Measurements from ENCODE around the gene XPC.

- no peak for TF ChIP-seq ELF4 (CRISPR knock-in tag; IDR thresholded peaks at IDR 0.05; ENCODE audit: low read depth)
- no peak for TF ChIP-seq CTCF (IDR thresholded peaks at IDR 0.05)
Measured at GRCh38 chr3:14177580-14178246, 688 bp downstream of the XPC start.

Measured in WTC11 (cell line).